H1 (cell line): Measurements from ENCODE around the gene UROC1.

ENCODE experiments used
- BRCA1 ChIP-seq: IDR thresholded peaks from 2 replicates; pipeline ENCODE4 v1.6.1; 2012; ENCODE audit warnings: low read depth, low read length, improper control_type of control experiment
- CEBPB ChIP-seq: IDR thresholded peaks from 2 replicates; pipeline ENCODE4 v1.6.1; 2012; ENCODE audit warnings: low read depth, low read length
- EZH2 ChIP-seq: fragments of 200-600 bp; sonication (generic); IDR thresholded peaks from 2 replicates; pipeline ENCODE4 v1.7.1; 2012; ENCODE audit warnings: low read depth, mild to moderate bottlenecking, moderate library complexity, low read length, inconsistent platforms; ENCODE audit not compliant: severe bottlenecking
- HDAC2 ChIP-seq, 2 experiments: fragments of 300-600 bp in 1 of 2; sonication (generic) in 1 of 2; IDR thresholded peaks; 2 replicates each; pipeline ENCODE4 v1.6.1; 2011 to 2012; ENCODE audit warnings: low read depth in 2 of 2, low read length in 2 of 2, mild to moderate bottlenecking in 2 of 2, moderate library complexity in 2 of 2, borderline replicate concordance in 1 of 2, inconsistent platforms in 1 of 2
- HDAC6 ChIP-seq: IDR thresholded peaks from one replicate; pipeline ENCODE4 v1.7.1; 2012; ENCODE audit warnings: low read depth, mild to moderate bottlenecking, inconsistent platforms, low read length, moderate library complexity
- NRF1 ChIP-seq: IDR thresholded peaks from 2 replicates; pipeline ENCODE4 v1.6.1; 2011; ENCODE audit warnings: mild to moderate bottlenecking, low read depth, low read length, improper control_type of control experiment
- POLR2A ChIP-seq, 2 experiments: IDR thresholded peaks; 1 replicate in 1 of 2; 2 replicates in 1 of 2; pipeline ENCODE4 v1.6.1; 2011; ENCODE audit warnings: low read depth in 2 of 2, low read length in 2 of 2, mild to moderate bottlenecking in 2 of 2; ENCODE audit errors: control extremely low read depth in 1 of 2
- RAD21 ChIP-seq, 2 experiments: IDR thresholded peaks in 1 of 2; conservative IDR thresholded peaks in 1 of 2; 2 replicates each; pipeline ENCODE4 v1.6.1; 2011; ENCODE audit warnings: low read depth in 2 of 2, low read length in 2 of 2, improper control_type of control experiment in 1 of 2, inconsistent platforms in 1 of 2, mild to moderate bottlenecking in 1 of 2, moderate library complexity in 1 of 2
- SP1 ChIP-seq: IDR thresholded peaks from 2 replicates; pipeline ENCODE4 v1.6.1; 2011; ENCODE audit warnings: low read depth, low read length
- SUZ12 ChIP-seq: fragments of 200-600 bp; sonication (generic); IDR thresholded peaks from 2 replicates; pipeline ENCODE4 v1.6.1; 2012; ENCODE audit warnings: mild to moderate bottlenecking, inconsistent platforms, low read length, moderate library complexity, mixed read lengths
- TBP ChIP-seq: IDR thresholded peaks from 2 replicates; pipeline ENCODE4 v1.6.1; 2011; ENCODE audit warnings: low read depth, low read length, improper control_type of control experiment
- TCF12 ChIP-seq: IDR thresholded peaks from 2 replicates; pipeline ENCODE4 v1.6.1; 2011; ENCODE audit warnings: low read depth, mild to moderate bottlenecking, low read length
- YY1 ChIP-seq: IDR thresholded peaks from 2 replicates; pipeline ENCODE4 v1.6.1; 2011; ENCODE audit warnings: low read depth, mild to moderate bottlenecking, low read length
- TF ChIP-seq, protein P1 (sequence below), 3 experiments: IDR thresholded peaks; 1 replicate in 2 of 3; 2 replicates in 1 of 3; pipeline versions ENCODE4 v1.5.1 to v1.6.1; 2011; ENCODE audit warnings: low read length in 3 of 3, mild to moderate bottlenecking in 3 of 3, inconsistent platforms in 2 of 3, low read depth in 1 of 3, moderate library complexity in 1 of 3; ENCODE audit not compliant: insufficient read depth in 1 of 3; ENCODE audit errors: control extremely low read depth in 1 of 3

DNA sequence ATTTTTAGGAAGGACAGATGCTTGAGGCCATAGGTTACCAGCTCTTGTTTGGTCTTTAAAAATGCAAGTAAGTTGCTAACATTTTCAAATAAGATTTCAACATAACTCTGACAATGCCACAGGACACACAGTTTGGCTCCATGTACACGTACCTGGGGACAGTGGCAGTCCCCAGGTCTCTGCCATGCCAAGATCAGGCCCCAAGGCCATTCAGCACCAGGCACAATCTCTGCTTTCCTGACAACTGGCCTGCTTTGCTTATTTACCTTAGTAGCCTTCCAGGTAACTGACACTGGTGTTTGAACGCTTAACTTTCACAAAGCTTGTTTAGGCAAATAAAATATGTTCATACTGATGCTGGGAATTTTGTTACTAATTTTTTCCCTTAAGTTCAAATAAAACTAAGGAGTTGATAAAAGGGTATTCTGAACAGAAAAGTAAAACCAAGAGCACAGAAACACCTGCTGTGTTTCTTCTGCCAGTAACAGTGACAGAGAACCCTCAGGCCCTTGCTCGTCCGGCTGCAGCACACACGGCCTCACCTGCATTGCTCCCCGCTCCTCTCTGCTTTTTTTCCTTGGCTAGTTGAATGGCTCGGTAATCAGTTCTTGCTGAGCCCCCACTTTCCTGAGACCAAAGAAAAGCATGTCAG lies 58.3 kb downstream of the UROC1 start:
- TF ChIP-seq HDAC6 (no peak), POLR2A (IDR thresholded peaks at IDR 0.05; ENCODE audit: control extremely low read depth in 1 of 2, low read depth in 2 of 2, low read length in 2 of 2) (no peak), CEBPB (no peak), TCF12 (no peak), EZH2 (no peak), HDAC2 (IDR thresholded peaks at IDR 0.05; ENCODE audit: borderline replicate concordance in 1 of 2, low read depth in 2 of 2, low read length in 2 of 2) (no peak), NRF1 (no peak), SP1 (no peak), BRCA1 (no peak), YY1 (no peak), TBP (no peak), RAD21 (IDR thresholded peaks at IDR 0.05 in 1 of 2, conservative IDR thresholded peaks at IDR 0.05 in 1 of 2; ENCODE audit: low read depth in 2 of 2, low read length in 2 of 2) (no peak), SUZ12 (no peak)
- TF ChIP-seq, protein P1, sequence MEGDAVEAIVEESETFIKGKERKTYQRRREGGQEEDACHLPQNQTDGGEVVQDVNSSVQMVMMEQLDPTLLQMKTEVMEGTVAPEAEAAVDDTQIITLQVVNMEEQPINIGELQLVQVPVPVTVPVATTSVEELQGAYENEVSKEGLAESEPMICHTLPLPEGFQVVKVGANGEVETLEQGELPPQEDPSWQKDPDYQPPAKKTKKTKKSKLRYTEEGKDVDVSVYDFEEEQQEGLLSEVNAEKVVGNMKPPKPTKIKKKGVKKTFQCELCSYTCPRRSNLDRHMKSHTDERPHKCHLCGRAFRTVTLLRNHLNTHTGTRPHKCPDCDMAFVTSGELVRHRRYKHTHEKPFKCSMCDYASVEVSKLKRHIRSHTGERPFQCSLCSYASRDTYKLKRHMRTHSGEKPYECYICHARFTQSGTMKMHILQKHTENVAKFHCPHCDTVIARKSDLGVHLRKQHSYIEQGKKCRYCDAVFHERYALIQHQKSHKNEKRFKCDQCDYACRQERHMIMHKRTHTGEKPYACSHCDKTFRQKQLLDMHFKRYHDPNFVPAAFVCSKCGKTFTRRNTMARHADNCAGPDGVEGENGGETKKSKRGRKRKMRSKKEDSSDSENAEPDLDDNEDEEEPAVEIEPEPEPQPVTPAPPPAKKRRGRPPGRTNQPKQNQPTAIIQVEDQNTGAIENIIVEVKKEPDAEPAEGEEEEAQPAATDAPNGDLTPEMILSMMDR (IDR thresholded peaks at IDR 0.05; ENCODE audit: control extremely low read depth in 1 of 3, insufficient read depth in 1 of 3, low read depth in 1 of 3, low read length in 3 of 3), result no peak
